A673 (cell line): ENCODE data around the gene TMEM164.

Source experiments
- CTCF ChIP-seq: fragments of 300-800, 200-600 bp; sonication (generic); conservative IDR thresholded peaks from 2 replicates; pipeline ENCODE4 v1.5.1; 2017; ENCODE audit warnings: low read depth, mild to moderate bottlenecking, antibody characterized with exemption, low read length, moderate library complexity, mixed read lengths
- EZH2 ChIP-seq: fragments of 200-600 bp; sonication (generic); IDR thresholded peaks from 2 replicates; pipeline ENCODE4 v1.6.1; 2017; ENCODE audit warnings: borderline replicate concordance, low read depth, mild to moderate bottlenecking, mixed read lengths, antibody characterized with exemption, low read length; ENCODE audit not compliant: poor library complexity, severe bottlenecking

- no peak for TF ChIP-seq CTCF
- no peak for TF ChIP-seq EZH2
Measured at GRCh38 chrX:110214684-110215083, 211.8 kb downstream of the TMEM164 start.
